IMR-90 (cell line): ENCODE data around the gene ADORA2A. TPM values are rescaled to one million over a fixed set of nuclear protein-coding genes. Genes with fewer than 3 reads are reported as not detected.

Experiments used
- ATAC-seq: fragments of 200-7000 bp; cut with Tn5 transposase; 2 replicates; pipeline ENCODE4 v1.9.1; 2020; ENCODE audit warnings: low read depth, mild to moderate bottlenecking, moderate library complexity
- BruUV-seq: library from RNA; stranded (reverse); fragments of 400-500 nt; replicated peaks from 2 replicates; lab custom pipeline; 2021; lab: Mats Ljungman, UMichigan
- CTCF ChIA-PET: fragments of 300-600 bp; formaldehyde crosslinking; extraction: SDS; loops from one replicate; lab custom pipeline; 2021; ENCODE audit warnings: antibody characterized with exemption; lab: Yijun Ruan, JAX
- POLR2A ChIA-PET: fragments of 300-600 bp; sonication (Branson Sonifier 250); formaldehyde crosslinking; loops from one replicate; lab custom pipeline; 2022; ENCODE audit warnings: antibody characterized with exemption; ENCODE audit not compliant: unreplicated experiment; lab: Charles Lee
- DNase-seq: peaks from one replicate; pipeline ENCODE4 v3.0.0; 2013
- H2AFZ ChIP-seq: replicated peaks from 2 replicates; pipeline ENCODE3; 2013; ENCODE audit warnings: low read length, mild to moderate bottlenecking; ENCODE audit not compliant: poor library complexity
- H2AK5ac ChIP-seq: 2 replicates; pipeline ENCODE4 v1.6.1; 2013; ENCODE audit warnings: low read depth, low read length, inconsistent platforms
- H2AK9ac ChIP-seq: replicated peaks from 2 replicates; pipeline ENCODE3; 2013; ENCODE audit warnings: mild to moderate bottlenecking, low read depth, low read length, moderate library complexity; ENCODE audit not compliant: poor library complexity
- H2BK120ac ChIP-seq: 2 replicates; pipeline ENCODE4 v1.6.1; 2013; ENCODE audit warnings: low read depth, low read length, inconsistent platforms
- H2BK15ac ChIP-seq: 3 replicates; pipeline ENCODE4 v1.6.1; 2013; ENCODE audit warnings: low read depth, low read length, inconsistent platforms
- H2BK20ac ChIP-seq: 2 replicates; pipeline ENCODE4 v1.6.1; 2013; ENCODE audit warnings: low read depth, mild to moderate bottlenecking, inconsistent platforms, low read length, moderate library complexity
- H2BK5ac ChIP-seq: 2 replicates; pipeline ENCODE4 v1.6.1; 2013; ENCODE audit warnings: mild to moderate bottlenecking, low read depth, low read length, inconsistent platforms; ENCODE audit not compliant: poor library complexity, severe bottlenecking
- H3K14ac ChIP-seq: replicated peaks from 2 replicates; pipeline ENCODE4 v1.6.1; 2013; ENCODE audit warnings: low read depth, low read length, inconsistent platforms
- H3K18ac ChIP-seq: 2 replicates; pipeline ENCODE4 v1.6.1; 2013; ENCODE audit warnings: low read depth, low read length, control low read depth
- H3K23ac ChIP-seq: 2 replicates; pipeline ENCODE4 v1.6.1; 2013; ENCODE audit warnings: low read depth, low read length, inconsistent platforms
- H3K27ac ChIP-seq: 2 replicates; pipeline ENCODE4 v1.5.1; 2013; ENCODE audit warnings: mild to moderate bottlenecking, control low read depth, low read length; ENCODE audit not compliant: insufficient read depth
- H3K27me3 ChIP-seq: 2 replicates; pipeline ENCODE4 v1.6.1; 2013; ENCODE audit warnings: low read length; ENCODE audit not compliant: control insufficient read depth, insufficient read depth
- H3K36me3 ChIP-seq: 2 replicates; pipeline ENCODE4 v1.6.1; 2013; ENCODE audit warnings: low read length, mixed read lengths; ENCODE audit not compliant: control insufficient read depth, insufficient read depth
- H3K4ac ChIP-seq: 2 replicates; pipeline ENCODE4 v1.6.1; 2013; ENCODE audit warnings: low read depth, low read length, inconsistent platforms
- H3K4me1 ChIP-seq: 2 replicates; pipeline ENCODE4 v1.6.1; 2013; ENCODE audit warnings: low read length, mixed read lengths; ENCODE audit not compliant: control insufficient read depth, insufficient read depth
- H3K4me2 ChIP-seq: 2 replicates; pipeline ENCODE4 v1.6.1; 2013; ENCODE audit warnings: low read depth, mild to moderate bottlenecking, control low read depth, low read length, moderate library complexity
- H3K4me3 ChIP-seq: 2 replicates; pipeline ENCODE4 v1.5.1; 2013; ENCODE audit warnings: low read depth, mild to moderate bottlenecking, control low read depth, low read length, moderate library complexity; ENCODE audit not compliant: insufficient read depth
- H3K56ac ChIP-seq: 2 replicates; pipeline ENCODE4 v1.6.1; 2013; ENCODE audit warnings: low read length, inconsistent platforms; ENCODE audit not compliant: insufficient read depth; ENCODE audit errors: extremely low read depth
- H3K79me1 ChIP-seq, 2 experiments: 2 replicates each; pipeline ENCODE4 v1.6.1; 2013; ENCODE audit warnings: low read length in 2 of 2, inconsistent platforms in 1 of 2, low read depth in 1 of 2
- H3K9ac ChIP-seq: 2 replicates; pipeline ENCODE4 v1.6.1; 2013; ENCODE audit warnings: low read depth, low read length, control low read depth
- H3K9me1 ChIP-seq: 2 replicates; pipeline ENCODE4 v1.6.1; 2013; ENCODE audit warnings: low read length, inconsistent platforms; ENCODE audit not compliant: insufficient read depth
- H3K9me3 ChIP-seq: 2 replicates; pipeline ENCODE4 v1.6.1; 2013; ENCODE audit warnings: low read length; ENCODE audit not compliant: control insufficient read depth, insufficient read depth
- H4K20me1 ChIP-seq: 2 replicates; pipeline ENCODE4 v1.6.1; 2013; ENCODE audit warnings: low read length, inconsistent platforms; ENCODE audit not compliant: insufficient read depth
- H4K5ac ChIP-seq: 2 replicates; pipeline ENCODE4 v1.6.1; 2013; ENCODE audit warnings: mild to moderate bottlenecking, low read depth, low read length, control low read depth
- H4K8ac ChIP-seq, 2 experiments: 2 replicates each; pipeline ENCODE4 v1.6.1; 2013; ENCODE audit warnings: low read depth in 2 of 2, low read length in 2 of 2, control low read depth in 1 of 2, inconsistent platforms in 1 of 2
- H4K91ac ChIP-seq: 2 replicates; pipeline ENCODE4 v1.6.1; 2013; ENCODE audit warnings: low read depth, low read length, inconsistent platforms; ENCODE audit not compliant: insufficient read depth
- FOS ChIP-seq: fragments of 150-350 bp; IDR thresholded peaks from 2 replicates; pipeline ENCODE4 v1.6.1; 2016; ENCODE audit warnings: low read depth, low read length
- RCOR1 ChIP-seq: IDR thresholded peaks from 2 replicates; pipeline ENCODE4 v1.6.1; 2012; ENCODE audit warnings: mild to moderate bottlenecking, low read length, improper control_type of control experiment; ENCODE audit not compliant: insufficient replicate concordance
- whole genome bisulfite sequencing, 2 experiments: methylation state at CpG; one replicate each; pipeline versions ENCODE4 v1.1.5 to v1.1.7; 2013; ENCODE audit warnings: missing lambda C conversion rate in 2 of 2; ENCODE audit not compliant: insufficient read length in 1 of 2; ENCODE audit errors: extremely low coverage in 2 of 2; 5-methylcytosine and 5-hydroxymethylcytosine counted together
- dilution Hi-C: fragments of 300-500 bp; cut with HindIII; formaldehyde crosslinking; loops from one replicate; pipeline ENCODE4 v1.14.3; 2018; ENCODE audit warnings: low sequenced_read_pairs; ENCODE audit not compliant: unreplicated experiment
- in situ Hi-C: fragments of 300-500 bp; cut with MboI; formaldehyde crosslinking; loops from 3 replicates; pipeline ENCODE4 v1.14.3; 2019; ENCODE audit warnings: low sequenced_read_pairs, inconsistent platforms, mixed read lengths
- intact Hi-C: fragments of 100-400 bp; cut with micrococcal nuclease; formaldehyde crosslinking; loops from 2 replicates; pipeline ENCODE4 v1.10.0; 2022
- polyA plus RNA-seq, 3 experiments: library from polyadenylated mRNA; depleted of rRNA; stranded (reverse); fragments of >200 nt; gene quantifications; 2 replicates each; pipeline ENCODE4 v1.2.3, GENCODE V29; 2012; ENCODE audit warnings: low replicate concordance in 1 of 3
- total RNA-seq: library from RNA; depleted of rRNA; stranded (reverse); fragments of >200 nt; gene quantifications from 2 replicates; pipeline ENCODE4 v1.2.3, GENCODE V29; 2012

Gene ADORA2A
- total and polyA plus RNA-seq, 2 of the 4 experiments (the other 2 are of a cell fraction): 0.36 to 1.1 TPM

DNA sequence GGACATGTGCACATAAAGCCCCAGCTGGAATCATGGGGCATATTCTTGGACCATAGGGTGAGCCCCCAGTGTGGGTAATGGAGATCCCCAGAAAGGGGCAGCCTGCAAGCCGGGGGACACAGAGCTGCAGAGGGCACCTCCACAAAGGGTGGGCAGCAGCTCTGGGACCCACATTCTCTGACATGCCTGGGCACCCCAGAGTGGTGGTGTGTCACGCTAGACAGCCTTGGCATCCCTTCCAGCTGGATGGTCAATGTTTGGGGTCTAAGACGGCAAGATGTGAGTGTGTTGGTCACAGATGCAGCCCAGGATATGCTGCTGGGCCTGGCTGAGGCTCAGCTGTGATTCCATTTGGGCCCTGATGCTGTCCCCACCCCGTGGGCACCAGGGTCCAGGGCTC is 9.7 kb downstream of the ADORA2A start:
- no peaks in the 10 kb centered on the region for H3K79me1 ChIP-seq
- CTCF ChIA-PET: no interaction called here
- DNase-seq: no peak
- H3K4me1 ChIP-seq: peaks cover 12% of the 10 kb centered on the region
- H2BK20ac ChIP-seq: no peak overlapping the region
- 100% methylated on average over 1 of the region's 4 CpGs; no CpG with 5 or more reads in 1 of the 2 experiments for WGBS, 2 experiments
- peak overlapping the region; percentile 7 for H2AK9ac ChIP-seq
- dilution Hi-C loops: no loop called here
- in situ Hi-C loops: no loop called here
- POLR2A ChIA-PET: no interaction called here
- no peaks in the 10 kb centered on the region for H3K36me3 ChIP-seq
- H3K56ac ChIP-seq: no peak overlapping the region
- H3K9me1 ChIP-seq: peaks cover 2% of the 10 kb centered on the region
- no peak overlapping the region for H4K91ac ChIP-seq
- no peak overlapping the region for H4K8ac ChIP-seq
- H2AK5ac ChIP-seq: no peak overlapping the region
- no peaks in the 10 kb centered on the region for H4K20me1 ChIP-seq
- H2BK15ac ChIP-seq: no peak overlapping the region
- intact Hi-C loops: no loop called here
- H3K4me2 ChIP-seq: no peak overlapping the region
- no peak overlapping the region for H3K9ac ChIP-seq
- no peak overlapping the region for H3K23ac ChIP-seq
- H3K18ac ChIP-seq: no peak overlapping the region
- TF ChIP-seq RCOR1 (no peak), FOS (no peak)
- no peak overlapping the region for H2BK120ac ChIP-seq
- H3K4ac ChIP-seq: no peak overlapping the region
- H2BK5ac ChIP-seq: no peak overlapping the region
- no peak overlapping the region for H2AFZ ChIP-seq
- no peak overlapping the region for H3K4me3 ChIP-seq
- no peak overlapping the region for H4K5ac ChIP-seq
- no peak overlapping the region for H3K27ac ChIP-seq
- no peaks in the 10 kb centered on the region for H3K9me3 ChIP-seq
- ATAC-seq: no peak
- no peaks in the 10 kb centered on the region for H3K27me3 ChIP-seq
- no TSS peak for BruUV-seq
- no peak overlapping the region for H3K14ac ChIP-seq
